OCI-LY1 (cell line): Measurements from ENCODE around the gene ARIH2.

ENCODE experiments used
- H2AFZ ChIP-seq: fragments of 200-600 bp; sonication (generic), shearing (Covaris generic); 2 replicates; pipeline ENCODE4 v1.6.0; 2014; ENCODE audit warnings: antibody characterized with exemption, mild to moderate bottlenecking, low read length
- H3F3A ChIP-seq: fragments of 200-600 bp; sonication (generic), shearing (Covaris generic); 2 replicates; pipeline ENCODE4 v1.6.0; 2014; ENCODE audit warnings: mild to moderate bottlenecking, antibody characterized with exemption, low read length, moderate library complexity; ENCODE audit not compliant: insufficient read depth
- H3K27ac ChIP-seq: fragments of 200-600 bp; sonication (generic); 2 replicates; pipeline ENCODE4 v1.5.1; 2014; ENCODE audit warnings: low read length, mixed run types, mild to moderate bottlenecking, low read depth; ENCODE audit not compliant: poor library complexity, severe bottlenecking
- H3K27me3 ChIP-seq: fragments of 200-600 bp; sonication (generic); 2 replicates; pipeline ENCODE4 v1.6.0; 2014; ENCODE audit warnings: antibody characterized with exemption, mild to moderate bottlenecking, low read length, moderate library complexity; ENCODE audit not compliant: insufficient read depth
- H3K36me3 ChIP-seq: fragments of 200-600 bp; sonication (generic); 2 replicates; pipeline ENCODE4 v1.6.1; 2014; ENCODE audit warnings: mild to moderate bottlenecking, antibody characterized with exemption, low read length, moderate library complexity, mixed read lengths; ENCODE audit not compliant: insufficient read depth
- H3K4me1 ChIP-seq: fragments of 200-600 bp; sonication (generic); 2 replicates; pipeline ENCODE4 v1.5.1; 2014; ENCODE audit warnings: mild to moderate bottlenecking, low read length, moderate library complexity; ENCODE audit not compliant: insufficient read depth, severe bottlenecking
- H3K4me2 ChIP-seq: fragments of 200-600 bp; sonication (generic), shearing (Covaris generic); 2 replicates; pipeline ENCODE4 v1.6.1; 2014; ENCODE audit warnings: low read length
- H3K4me3 ChIP-seq: fragments of 200-600 bp; sonication (generic); 2 replicates; pipeline ENCODE4 v1.5.1; 2014; ENCODE audit warnings: low read length, low read depth, mild to moderate bottlenecking, mixed read lengths; ENCODE audit not compliant: poor library complexity, severe bottlenecking
- H3K79me2 ChIP-seq: fragments of 200-600 bp; shearing (Covaris generic); 2 replicates; pipeline ENCODE4 v1.6.1; 2016; ENCODE audit warnings: mixed run types, low read length, mixed read lengths; ENCODE audit not compliant: insufficient read depth
- H3K9ac ChIP-seq: fragments of 200-600 bp; sonication (generic), shearing (Covaris generic); 2 replicates; pipeline ENCODE4 v1.6.1; 2014; ENCODE audit warnings: mild to moderate bottlenecking, low read length, mixed read lengths
- H3K9me2 ChIP-seq: fragments of 200-600 bp; sonication (generic), shearing (Covaris generic); 2 replicates; pipeline ENCODE4 v1.6.1; 2014; ENCODE audit warnings: low read depth, mild to moderate bottlenecking, low read length, mixed read lengths
- H3K9me3 ChIP-seq: fragments of 200-600 bp; shearing (Covaris generic); 2 replicates; pipeline ENCODE4 v1.6.1; 2014; ENCODE audit warnings: low read length, mixed read lengths
- H4K20me1 ChIP-seq: fragments of 200-600 bp; sonication (generic), shearing (Covaris generic); 2 replicates; pipeline ENCODE4 v1.6.0; 2016; ENCODE audit warnings: mild to moderate bottlenecking, low read length; ENCODE audit not compliant: insufficient read depth
- CTCF ChIP-seq: fragments of 200-600 bp; sonication (generic), shearing (Covaris generic); IDR thresholded peaks from 2 replicates; pipeline ENCODE4 v1.5.1; 2017; ENCODE audit warnings: mild to moderate bottlenecking, antibody characterized with exemption, low read length, moderate library complexity, mixed read lengths
- EZH2 ChIP-seq: fragments of 200-600 bp; sonication (generic), shearing (Covaris generic); IDR thresholded peaks from 2 replicates; pipeline ENCODE4 v1.8.0; 2017; ENCODE audit warnings: borderline replicate concordance, mixed run types, mild to moderate bottlenecking, antibody characterized with exemption, low read length, moderate library complexity, mixed read lengths

The ARIH2 gene

GRCh38 chr3:49023775-49024174 lies 105.1 kb downstream of the ARIH2 start:
- no peak for TF ChIP-seq EZH2
- H3K79me2 ChIP-seq: peaks cover 13% of the 10 kb centered on the region; the same call in 1 of the 2 replicates
- no peaks in the 10 kb centered on the region for H3K27me3 ChIP-seq
- H3K4me1 ChIP-seq: peaks cover 63% of the 10 kb centered on the region
- H2AFZ ChIP-seq: no peak overlapping the region
- no peaks in the 10 kb centered on the region for H3K9me2 ChIP-seq
- no peak overlapping the region for H3K4me2 ChIP-seq
- H3K36me3 ChIP-seq: peaks cover 58% of the 10 kb centered on the region
- H3K27ac ChIP-seq: no peak overlapping the region
- H4K20me1 ChIP-seq: no peaks in the 10 kb centered on the region
- H3K4me3 ChIP-seq: no peak overlapping the region
- H3K9ac ChIP-seq: no peak overlapping the region
- H3K9me3 ChIP-seq: no peaks in the 10 kb centered on the region
- H3F3A ChIP-seq: no peaks in the 10 kb centered on the region

- H3K9me2 ChIP-seq: no peaks in the 10 kb centered on the region
- H3K4me1 ChIP-seq: peaks cover 58% of the 10 kb centered on the region
- H3K9me3 ChIP-seq: no peaks in the 10 kb centered on the region
- TF ChIP-seq CTCF: no peak
- TF ChIP-seq EZH2: no peak
- H3K36me3 ChIP-seq: peaks cover 59% of the 10 kb centered on the region
- H3K27ac ChIP-seq: no peak overlapping the region
- H4K20me1 ChIP-seq: no peaks in the 10 kb centered on the region
- no peak overlapping the region for H2AFZ ChIP-seq
- H3K27me3 ChIP-seq: no peaks in the 10 kb centered on the region
- H3K4me2 ChIP-seq: no peak overlapping the region
- no peak overlapping the region for H3K9ac ChIP-seq
- peaks cover 13% of the 10 kb centered on the region; the same call in 1 of the 2 replicates for H3K79me2 ChIP-seq
- no peak overlapping the region for H3K4me3 ChIP-seq
- no peaks in the 10 kb centered on the region for H3F3A ChIP-seq
Measured at GRCh38 chr3:49024449-49024848, 105.8 kb downstream of the ARIH2 start.

- Histone ChIP-seq H2AFZ (no peak overlapping the region), H3K36me3 (peaks cover 64% of the 10 kb centered on the region), H3K9me2 (no peaks in the 10 kb centered on the region), H3K9me3 (no peaks in the 10 kb centered on the region), H3K79me2 (peaks cover 6% of the 10 kb centered on the region; the same call in 1 of the 2 replicates), H4K20me1 (no peaks in the 10 kb centered on the region), H3K4me3 (no peak overlapping the region), H3K4me2 (no peak overlapping the region; the same call in 1 of the 2 replicates), H3K27ac (peak overlapping the region; percentile 4), H3K4me1 (peaks cover 54% of the 10 kb centered on the region), H3K9ac (no peak overlapping the region), H3K27me3 (no peaks in the 10 kb centered on the region), H3F3A (0 out of 2 replicates have a peak, but pooled peaks cover 2% of the 10 kb centered on the region)
- TF ChIP-seq EZH2 (no peak), CTCF (no peak)
Measured at GRCh38 chr3:49025005-49025792, 106.6 kb downstream of the ARIH2 start.
